WERI-Rb-1 (cell line): ENCODE results near the gene TIRAP.

ENCODE experiments used
- DNase-seq: peaks from one replicate; pipeline ENCODE4 v3.0.0-alpha.2; 2020
- H3K27ac ChIP-seq: fragments of 250-450 bp; sonication (Bioruptor Pico); 2 replicates; pipeline ENCODE4 v1.5.1; 2020; ENCODE audit warnings: mild to moderate bottlenecking, moderate library complexity
- H3K27me3 ChIP-seq: fragments of 250-450 bp; sonication (Bioruptor Pico); 2 replicates; pipeline ENCODE4 v1.5.1; 2021; ENCODE audit warnings: mild to moderate bottlenecking, low read depth, moderate library complexity; ENCODE audit not compliant: insufficient read depth, severe bottlenecking
- H3K36me3 ChIP-seq: fragments of 250-450 bp; sonication (Bioruptor Pico); 2 replicates; pipeline ENCODE4 v1.5.1; 2020; ENCODE audit warnings: mild to moderate bottlenecking, moderate library complexity
- H3K4me3 ChIP-seq: 2 replicates; pipeline ENCODE4 v1.5.1; 2011; ENCODE audit warnings: low read depth, mild to moderate bottlenecking, control low read depth, low read length
- H3K9me3 ChIP-seq: fragments of 250-450 bp; sonication (Bioruptor Pico); 2 replicates; pipeline ENCODE4 v1.5.1; 2021; ENCODE audit warnings: mild to moderate bottlenecking, moderate library complexity; ENCODE audit not compliant: severe bottlenecking
- TF ChIP-seq, protein P1 (sequence below): IDR thresholded peaks from 2 replicates; pipeline ENCODE4 v1.5.1; 2011; ENCODE audit warnings: low read depth, mild to moderate bottlenecking, control low read depth, inconsistent platforms, low read length

TIRAP gene

DNA sequence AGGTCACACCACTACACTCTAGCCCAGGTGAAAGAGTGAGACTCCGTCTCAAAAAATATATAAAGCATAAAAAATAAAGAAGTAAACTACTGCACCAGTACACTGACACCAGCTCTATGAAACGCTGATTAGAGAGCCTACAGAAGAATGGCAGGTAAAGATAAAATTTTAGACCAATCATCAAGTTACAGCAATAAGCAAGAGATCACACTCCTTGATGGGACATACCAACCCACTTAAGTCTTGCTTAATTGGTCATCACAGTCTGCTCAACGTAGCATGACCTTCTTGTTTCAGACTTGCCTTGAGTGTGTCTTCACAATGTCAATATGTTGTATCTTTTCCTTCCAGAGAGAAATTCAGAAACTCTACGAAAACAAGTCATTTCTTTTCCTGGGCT is 26.7 kb upstream of the TIRAP start:
- no peaks in the 10 kb centered on the region for H3K27me3 ChIP-seq
- no peak overlapping the region for H3K4me3 ChIP-seq
- no peak overlapping the region for H3K27ac ChIP-seq
- H3K36me3 ChIP-seq, result peaks cover 44% of the 10 kb centered on the region
- H3K9me3 ChIP-seq, result no peaks in the 10 kb centered on the region
- TF ChIP-seq, protein P1, sequence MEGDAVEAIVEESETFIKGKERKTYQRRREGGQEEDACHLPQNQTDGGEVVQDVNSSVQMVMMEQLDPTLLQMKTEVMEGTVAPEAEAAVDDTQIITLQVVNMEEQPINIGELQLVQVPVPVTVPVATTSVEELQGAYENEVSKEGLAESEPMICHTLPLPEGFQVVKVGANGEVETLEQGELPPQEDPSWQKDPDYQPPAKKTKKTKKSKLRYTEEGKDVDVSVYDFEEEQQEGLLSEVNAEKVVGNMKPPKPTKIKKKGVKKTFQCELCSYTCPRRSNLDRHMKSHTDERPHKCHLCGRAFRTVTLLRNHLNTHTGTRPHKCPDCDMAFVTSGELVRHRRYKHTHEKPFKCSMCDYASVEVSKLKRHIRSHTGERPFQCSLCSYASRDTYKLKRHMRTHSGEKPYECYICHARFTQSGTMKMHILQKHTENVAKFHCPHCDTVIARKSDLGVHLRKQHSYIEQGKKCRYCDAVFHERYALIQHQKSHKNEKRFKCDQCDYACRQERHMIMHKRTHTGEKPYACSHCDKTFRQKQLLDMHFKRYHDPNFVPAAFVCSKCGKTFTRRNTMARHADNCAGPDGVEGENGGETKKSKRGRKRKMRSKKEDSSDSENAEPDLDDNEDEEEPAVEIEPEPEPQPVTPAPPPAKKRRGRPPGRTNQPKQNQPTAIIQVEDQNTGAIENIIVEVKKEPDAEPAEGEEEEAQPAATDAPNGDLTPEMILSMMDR, result no peak
- DNase-seq, result no peak

DNA sequence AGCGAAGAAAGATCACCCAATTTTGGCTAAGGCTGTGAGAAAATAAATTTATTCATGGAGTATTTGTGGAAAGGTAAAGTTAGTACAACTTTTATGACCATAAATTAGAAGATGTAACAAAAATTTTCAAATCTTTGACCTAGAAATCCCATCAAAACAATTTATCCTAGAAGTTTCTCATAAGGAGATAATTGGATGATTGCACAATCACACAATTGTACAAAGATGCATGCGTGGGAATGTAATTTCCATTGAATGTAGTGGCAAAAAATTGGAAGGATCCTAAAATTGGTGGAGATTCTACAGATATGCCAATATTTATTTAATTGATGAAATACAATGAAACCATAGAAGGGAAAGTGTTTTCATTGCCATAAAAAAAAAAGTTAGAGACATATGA is 25.7 kb upstream of the TIRAP start:
- DNase-seq, result no peak
- Histone ChIP-seq H3K9me3 (no peaks in the 10 kb centered on the region), H3K4me3 (no peak overlapping the region), H3K36me3 (peaks cover 50% of the 10 kb centered on the region), H3K27ac (no peak overlapping the region), H3K27me3 (no peaks in the 10 kb centered on the region)
- TF ChIP-seq, protein P1, result no peak

DNA sequence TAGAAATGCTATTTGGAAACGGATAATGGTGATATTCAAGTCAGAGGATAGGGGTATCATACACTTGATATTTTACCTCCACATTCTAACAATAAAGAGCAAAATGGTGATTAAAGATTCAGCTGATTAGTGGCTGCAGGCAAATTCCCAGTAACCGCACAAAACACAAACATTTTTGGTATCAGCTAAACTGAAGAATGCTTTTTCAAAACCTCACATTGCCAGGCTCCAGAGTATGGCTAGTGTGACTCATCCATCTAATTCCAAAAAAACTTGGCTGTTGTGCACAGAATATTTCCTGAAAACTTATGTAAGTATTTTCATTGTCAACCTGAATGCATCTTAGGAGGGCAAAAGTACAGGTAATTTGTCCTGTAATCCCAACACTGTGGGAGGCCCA is 25.1 kb upstream of the TIRAP start:
- DNase-seq, result no peak
- no peak overlapping the region for H3K27ac ChIP-seq
- H3K9me3 ChIP-seq, result no peaks in the 10 kb centered on the region
- TF ChIP-seq, protein P1, result no peak
- no peaks in the 10 kb centered on the region for H3K27me3 ChIP-seq
- no peak overlapping the region for H3K4me3 ChIP-seq
- H3K36me3 ChIP-seq, result peaks cover 53% of the 10 kb centered on the region

DNA sequence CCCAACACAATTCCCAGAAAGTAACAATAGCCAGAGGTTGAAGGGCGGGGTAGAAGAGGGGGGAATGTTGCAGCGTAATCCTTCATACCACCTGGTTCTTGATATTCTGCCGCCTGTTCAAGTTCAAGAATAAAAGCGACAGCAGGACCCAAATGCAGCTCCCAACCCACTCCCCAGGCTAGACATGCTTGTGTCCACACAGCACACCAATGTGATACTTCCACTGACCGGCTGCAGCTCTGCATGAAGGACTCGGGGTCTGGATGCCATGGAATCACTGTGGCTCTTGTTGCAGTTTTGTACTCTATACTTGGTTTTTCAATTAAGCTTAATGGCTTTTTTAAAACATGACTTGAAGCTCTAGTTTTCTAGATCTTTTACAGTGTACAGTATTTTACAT is 20.7 kb upstream of the TIRAP start:
- peaks cover 72% of the 10 kb centered on the region for H3K36me3 ChIP-seq
- no peak overlapping the region for H3K27ac ChIP-seq

DNA sequence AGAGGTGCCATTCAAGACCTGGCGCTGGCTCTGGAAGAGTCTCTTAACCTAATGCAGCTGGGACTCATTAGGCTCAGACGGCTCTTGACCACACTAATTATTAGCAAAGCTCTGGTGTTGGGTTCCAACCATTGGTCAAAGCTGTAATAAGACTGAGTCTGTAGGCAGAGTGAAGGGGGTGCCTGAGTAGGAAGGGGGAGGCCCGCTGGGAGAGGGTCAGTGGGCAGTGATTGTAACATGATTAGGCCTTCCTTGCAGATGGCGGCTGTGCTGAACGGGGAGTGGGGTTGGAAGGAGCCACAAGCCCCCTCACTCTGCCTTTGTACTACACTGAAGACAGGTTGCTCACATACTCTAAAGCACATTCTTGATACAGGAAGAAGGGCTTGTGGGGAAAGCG is 19.4 kb upstream of the TIRAP start:
- no peak for DNase-seq
- Histone ChIP-seq H3K27ac (no peak overlapping the region), H3K36me3 (peaks cover 71% of the 10 kb centered on the region), H3K4me3 (no peak overlapping the region), H3K27me3 (no peaks in the 10 kb centered on the region), H3K9me3 (no peaks in the 10 kb centered on the region)
- TF ChIP-seq, protein P1, result no peak

More for the DNA sequence above, 20.7 kb upstream of the TIRAP start:
- no peak overlapping the region for H3K4me3 ChIP-seq
- H3K9me3 ChIP-seq, result no peaks in the 10 kb centered on the region
- TF ChIP-seq, protein P1, result no peak
- no peak for DNase-seq
- H3K27me3 ChIP-seq, result no peaks in the 10 kb centered on the region

DNA sequence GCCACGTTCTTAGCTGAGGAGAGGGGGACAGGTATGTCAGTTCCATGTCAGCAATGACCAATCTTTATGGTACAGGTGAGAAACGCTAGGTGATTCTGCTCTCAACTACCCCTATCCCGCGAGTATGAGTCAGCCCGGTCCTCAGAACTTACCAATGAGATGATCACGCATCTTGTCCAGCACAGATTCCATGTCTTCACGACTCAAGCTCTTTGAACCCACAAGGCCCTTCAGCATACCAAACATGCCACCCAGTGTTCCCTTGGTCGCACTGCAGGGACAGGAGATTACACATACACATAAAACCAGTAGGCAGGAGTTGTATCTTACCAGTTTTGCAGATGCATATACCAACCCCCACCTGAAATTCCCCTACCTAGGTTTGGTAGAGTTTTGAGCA is 17.1 kb upstream of the TIRAP start:
- Histone ChIP-seq H3K27me3 (no peaks in the 10 kb centered on the region), H3K9me3 (no peaks in the 10 kb centered on the region), H3K4me3 (no peak overlapping the region), H3K27ac (no peak overlapping the region), H3K36me3 (peaks cover 68% of the 10 kb centered on the region)
- DNase-seq, result no peak
- TF ChIP-seq, protein P1, result no peak
